Left renal pelvis (tissue), 4 donors: Measurements from ENCODE around the gene OVCA2. TPM values are rescaled to one million over a fixed set of nuclear protein-coding genes. Genes with fewer than 3 reads are reported as not detected.

ENCODE experiments used
- DNase-seq, 4 donors: peaks; one replicate each; pipeline ENCODE4 v3.0.0-alpha.2; 2013; ENCODE audit warnings: low read depth in 4 of 4, low spot score in 3 of 4
- polyA plus RNA-seq, 4 donors: library from polyadenylated mRNA; unstranded; fragments of 120-200 nt; gene quantifications; one replicate each; pipeline ENCODE4 v1.2.1, GENCODE V29; 2013; ENCODE audit not compliant: insufficient read length in 4 of 4

OVCA2 gene
- polyA plus RNA-seq, 4 donors, result 10.1 to 15.1 (median 11.9) TPM

DNA sequence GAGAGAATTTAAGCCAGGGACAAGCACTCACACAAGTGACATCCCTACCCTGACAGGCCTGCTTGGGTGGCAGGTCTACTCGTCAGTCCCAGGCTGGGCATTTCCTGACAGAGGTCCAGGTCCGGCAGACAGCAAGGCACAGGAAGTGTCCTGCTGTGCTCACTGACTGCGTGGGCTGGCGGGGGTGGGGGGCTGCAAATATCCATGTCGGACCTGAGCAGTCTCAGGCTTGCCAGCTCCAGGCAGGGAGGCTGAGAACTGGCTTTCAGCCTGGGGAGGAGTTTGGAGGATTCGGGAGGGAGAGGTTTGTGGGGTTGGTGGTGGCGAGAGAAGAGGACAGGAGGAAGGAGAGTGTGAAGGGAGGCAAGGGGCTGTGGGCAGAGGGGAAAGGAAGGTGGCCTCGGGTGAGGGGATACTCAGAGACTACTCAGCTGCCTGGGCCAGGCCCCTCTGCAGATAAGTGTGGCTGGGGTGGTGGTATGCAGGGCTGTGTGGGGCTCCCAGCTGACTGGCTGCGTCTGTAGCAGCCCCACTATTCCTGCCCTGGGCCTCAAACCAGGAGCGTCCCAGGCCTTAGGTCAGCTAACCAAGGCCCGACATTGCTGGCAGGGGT lies 20.9 kb downstream of the OVCA2 start:
- no peak for DNase-seq

DNA sequence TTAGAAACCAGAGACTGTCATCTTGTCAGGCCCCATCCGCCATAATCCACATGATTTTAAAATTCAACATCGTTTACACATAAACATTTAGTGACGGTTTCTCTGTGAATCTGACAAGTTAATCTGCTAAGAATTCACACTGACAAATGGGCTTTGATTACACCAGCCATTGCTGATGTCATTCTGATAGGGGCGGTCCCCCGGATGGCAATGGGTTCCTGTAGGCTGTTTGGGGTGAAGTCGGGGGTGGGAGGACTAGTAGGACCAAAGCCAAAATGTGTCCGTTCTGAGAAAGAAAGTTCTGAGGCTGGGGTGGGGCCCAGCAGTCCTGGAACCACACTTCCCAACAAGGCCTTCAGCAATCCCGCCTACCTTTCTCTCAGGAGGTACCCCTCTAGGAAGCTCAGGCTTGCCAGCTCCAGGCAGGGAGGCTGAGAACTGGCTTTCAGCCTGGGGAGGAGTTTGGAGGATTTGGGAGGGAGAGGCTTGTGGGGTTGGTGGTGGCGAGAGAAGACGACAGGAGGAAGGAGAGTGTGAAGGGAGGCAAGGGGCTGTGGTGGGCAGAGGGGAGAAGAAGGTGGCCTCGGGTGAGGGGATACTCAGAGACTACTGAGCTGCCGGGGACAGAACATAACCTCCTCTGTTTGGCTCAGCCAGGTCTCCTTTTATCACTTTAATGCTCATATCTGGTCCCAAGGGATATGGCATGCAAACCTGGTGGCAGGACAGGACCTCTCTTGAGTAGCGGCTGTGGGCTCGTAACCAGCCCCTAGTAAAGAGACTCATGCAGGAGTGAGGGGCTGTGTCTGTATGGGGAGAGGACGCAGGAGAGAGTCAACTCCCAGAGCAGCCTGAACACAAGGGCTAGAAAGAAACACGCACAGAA lies 21.7 kb downstream of the OVCA2 start:
- no peak for DNase-seq

DNA sequence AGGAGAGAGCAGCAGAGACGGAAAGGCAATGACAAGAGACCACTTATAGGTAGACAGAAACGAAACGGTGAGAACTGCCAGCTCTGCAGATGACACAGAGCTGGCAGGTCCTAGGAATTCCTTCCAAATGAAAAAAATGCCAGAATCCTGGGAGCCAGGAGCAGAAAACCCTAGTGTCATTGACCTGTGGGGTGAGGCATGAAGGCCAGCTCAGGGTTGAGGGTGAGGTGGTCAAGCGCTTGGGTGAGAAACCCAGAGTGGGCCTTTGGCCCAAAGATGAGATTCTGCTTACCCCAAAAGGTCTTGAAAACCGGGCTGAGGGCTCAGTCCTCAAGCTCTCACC lies 22.3 kb downstream of the OVCA2 start:
- DNase-seq, result no peak

DNA sequence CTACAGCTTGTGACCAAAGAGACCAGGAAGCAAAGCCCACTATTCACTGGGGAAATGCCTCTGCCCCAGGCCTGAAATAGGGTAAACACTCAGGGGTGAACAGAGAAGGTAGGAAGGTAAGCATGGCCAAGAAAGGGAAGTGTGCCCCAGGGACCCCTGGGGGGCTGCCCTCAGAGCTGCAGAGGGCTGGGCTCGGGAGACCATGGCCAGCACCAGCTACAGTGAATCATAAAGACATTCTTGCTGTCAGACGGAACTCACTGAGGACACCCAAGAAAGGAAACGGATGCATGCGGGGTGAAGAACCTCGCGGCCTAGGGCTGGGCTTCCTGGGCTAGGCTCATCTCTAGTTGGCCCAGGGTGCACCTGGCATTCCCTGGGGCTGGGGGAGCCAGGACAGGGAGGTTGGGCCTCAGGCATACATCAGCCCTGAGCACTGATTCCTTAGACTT lies 22.7 kb downstream of the OVCA2 start:
- no peak for DNase-seq

DNA sequence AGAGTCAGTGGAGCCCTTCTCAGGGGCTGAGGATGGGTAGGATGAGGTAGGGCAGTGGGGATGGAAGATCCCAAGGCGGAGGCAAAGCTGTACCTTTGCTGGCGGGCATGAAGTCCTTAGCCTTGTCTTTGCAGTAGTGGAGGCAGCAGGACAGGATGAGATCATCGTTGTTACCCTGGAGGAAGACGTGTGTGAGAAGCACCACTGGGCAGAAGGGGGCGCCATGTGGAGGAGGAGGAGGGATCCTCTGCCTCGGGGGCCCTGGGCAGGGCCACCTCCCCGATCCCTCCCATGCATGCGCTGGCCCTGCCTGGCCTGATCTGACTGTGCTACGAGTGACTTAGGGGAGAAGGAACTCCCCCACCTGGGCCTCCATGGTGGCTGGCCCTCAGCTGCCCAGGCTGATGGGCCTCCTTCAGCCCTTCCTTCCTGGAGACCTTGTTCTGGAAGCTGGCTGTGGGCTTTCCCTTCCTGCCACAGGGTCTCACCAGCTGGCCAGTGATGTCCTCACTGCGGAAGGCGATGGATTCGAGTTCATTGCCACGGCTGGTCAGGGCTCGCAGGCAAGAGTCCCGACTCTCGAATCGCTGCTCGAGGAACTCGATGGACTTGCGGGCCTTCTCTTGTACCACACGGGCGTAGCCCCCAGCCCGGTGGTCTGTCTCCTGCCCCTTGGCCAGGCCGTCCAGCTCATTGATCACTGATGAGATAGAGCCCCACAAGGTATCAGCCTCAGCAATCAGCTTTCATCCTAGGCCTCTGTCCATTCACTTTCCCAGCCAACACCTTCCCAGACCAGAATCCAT lies 23.4 kb downstream of the OVCA2 start:
- no peak for DNase-seq

DNA sequence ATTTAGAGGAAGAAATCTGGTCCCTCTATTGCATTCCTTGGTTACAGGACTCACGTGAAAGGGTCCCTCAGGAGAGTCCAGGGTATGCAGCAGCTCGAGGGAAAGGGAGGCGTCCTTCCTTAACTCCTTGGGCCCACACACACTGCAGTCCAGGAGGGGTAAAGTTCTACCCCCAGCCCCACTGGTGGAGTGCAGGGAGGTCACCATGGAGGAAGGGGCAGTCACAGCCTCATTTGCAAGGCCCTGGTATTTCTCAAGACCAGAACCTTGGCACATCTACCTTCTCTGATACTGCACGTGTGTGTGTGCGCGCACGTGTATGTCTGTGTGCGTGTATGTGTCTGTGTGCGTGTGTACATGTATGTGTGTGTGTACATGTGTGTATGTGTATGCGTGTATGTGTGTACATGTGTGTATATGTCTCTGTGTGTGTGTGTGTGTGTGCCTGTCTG lies 24.2 kb downstream of the OVCA2 start:
- no peak for DNase-seq

DNA sequence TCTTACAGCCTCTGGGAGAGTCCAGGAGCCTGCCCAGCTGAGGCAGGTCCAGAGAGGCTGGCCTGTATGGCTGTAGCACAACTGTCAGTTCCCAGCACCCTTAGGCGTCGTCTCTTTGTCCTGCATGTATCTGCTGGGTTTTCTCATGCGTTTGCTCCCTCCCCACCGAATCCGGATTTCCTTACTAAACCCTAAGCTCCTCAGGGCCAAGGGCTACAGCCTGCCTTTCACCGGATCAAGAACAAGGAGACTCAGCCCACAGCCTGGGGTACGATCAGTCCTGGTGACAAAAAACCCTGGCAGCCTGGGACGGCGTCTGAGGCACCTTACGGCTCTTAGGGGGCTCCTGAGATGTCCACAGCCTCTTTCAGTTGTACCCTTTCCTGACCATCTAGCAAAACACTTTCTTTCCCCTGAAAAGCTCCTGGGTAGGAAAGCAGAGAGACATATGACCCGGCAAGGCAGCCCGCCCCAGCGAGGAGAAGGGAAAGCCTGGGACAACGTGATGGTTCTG lies 25.3 kb downstream of the OVCA2 start:
- DNase-seq, result no peak

DNA sequence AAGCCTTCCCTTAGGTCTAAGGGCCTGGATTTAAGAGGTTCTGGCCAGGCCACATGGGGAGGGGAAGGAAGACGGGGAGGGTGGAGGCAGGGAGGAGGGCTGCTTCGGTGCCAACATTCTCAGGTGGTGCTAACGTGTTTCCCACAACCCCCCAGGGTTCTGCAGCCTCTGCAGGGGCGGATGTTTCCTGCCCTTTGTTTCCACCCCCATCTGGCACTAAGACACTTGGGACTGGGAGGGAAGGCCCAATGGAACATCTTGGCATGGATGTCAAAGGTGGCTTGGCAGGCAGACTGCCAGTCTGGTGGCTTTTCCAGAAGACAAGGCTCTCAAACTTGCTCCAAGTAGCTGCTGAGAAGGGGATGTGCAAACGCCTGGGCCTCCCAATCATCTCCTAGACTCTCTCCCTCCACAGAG lies 25.8 kb downstream of the OVCA2 start:
- DNase-seq, result no peak

DNA sequence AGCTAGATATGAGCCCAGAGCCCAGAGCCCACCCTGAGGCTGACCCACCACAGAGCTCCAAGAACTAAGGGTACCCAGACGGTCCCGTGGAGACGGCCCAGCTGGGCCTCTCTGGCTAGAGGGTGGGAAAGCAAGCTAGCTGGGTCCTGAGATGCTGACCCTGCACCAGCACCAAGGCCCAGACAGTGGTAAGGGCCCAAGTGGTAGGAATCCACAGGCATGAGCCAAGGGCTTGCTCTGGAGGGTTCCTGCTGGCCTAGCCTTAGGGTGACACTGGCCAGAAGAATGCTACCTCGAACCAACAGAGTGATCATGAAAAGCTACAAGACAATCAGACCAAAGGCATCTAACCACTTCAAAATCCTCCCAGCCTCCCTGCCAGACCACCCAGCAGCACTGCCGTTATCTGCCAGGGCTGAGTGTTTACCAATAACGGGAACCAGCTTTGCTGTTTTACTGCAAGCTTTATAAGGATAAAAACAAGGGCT lies 26.3 kb downstream of the OVCA2 start:
- DNase-seq, result no peak

DNA sequence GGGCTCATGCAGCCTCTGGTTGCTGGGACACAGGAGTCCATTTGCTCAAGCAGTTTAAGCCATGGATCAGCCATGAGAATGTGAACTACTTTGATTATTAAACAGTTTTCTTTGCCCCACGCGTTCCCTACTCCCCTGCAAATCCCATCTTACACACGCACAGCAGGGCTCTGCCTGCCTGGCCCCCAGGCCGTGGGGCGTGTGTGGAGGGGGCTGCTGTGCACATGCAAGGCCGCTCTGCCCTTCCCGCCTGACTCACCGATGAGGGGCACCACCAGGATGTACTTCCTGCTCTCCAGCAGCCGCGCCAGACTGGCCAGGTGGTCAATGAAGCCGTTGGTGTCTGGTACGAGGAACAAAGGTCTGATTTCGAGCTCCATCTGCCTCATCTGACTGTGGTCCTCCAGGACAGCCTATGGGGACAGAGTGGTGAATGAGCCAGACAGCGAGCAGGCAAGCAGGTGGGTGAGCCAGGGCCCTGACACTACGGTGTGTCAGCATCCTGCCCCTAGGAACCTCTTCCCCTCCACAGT lies 26.8 kb downstream of the OVCA2 start:
- no peak for DNase-seq

DNA sequence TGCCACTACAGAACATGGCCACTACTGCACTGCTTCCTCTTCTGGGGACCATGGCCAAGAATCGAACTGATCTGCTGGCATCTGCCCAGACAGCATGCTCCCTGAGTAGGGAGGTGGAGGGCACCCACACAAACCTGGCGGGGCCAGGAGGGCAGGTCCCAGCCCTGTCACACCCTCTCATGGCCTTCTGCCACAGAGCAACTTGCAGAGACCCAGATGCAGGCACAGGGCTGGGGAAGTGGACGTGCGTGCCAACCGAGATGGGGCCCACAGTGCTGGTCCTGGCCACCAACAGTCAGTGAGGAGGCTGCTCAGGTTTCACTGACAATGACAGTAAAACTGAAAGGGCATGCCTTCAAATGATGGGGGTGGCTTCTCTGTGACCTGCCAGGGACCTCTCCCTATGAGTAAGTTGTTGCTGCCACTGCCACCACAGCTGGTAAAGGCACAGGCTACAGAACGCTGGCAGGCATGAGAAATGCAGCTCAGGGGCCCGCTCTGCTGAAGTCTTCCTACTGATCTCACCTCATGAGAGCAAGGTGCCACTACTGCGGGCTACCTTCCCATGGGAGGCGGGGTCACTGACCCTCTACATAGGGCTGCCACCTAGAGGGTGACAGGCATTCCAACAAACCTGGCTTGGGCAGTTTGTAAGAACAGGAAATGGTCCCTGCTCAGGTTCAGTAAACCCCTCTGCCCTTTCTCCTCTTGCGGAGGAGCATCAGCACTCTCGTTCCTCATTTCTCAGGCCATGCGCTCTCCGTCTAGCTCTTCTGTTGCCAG lies 28.6 kb downstream of the OVCA2 start:
- DNase-seq, result no peak

DNA sequence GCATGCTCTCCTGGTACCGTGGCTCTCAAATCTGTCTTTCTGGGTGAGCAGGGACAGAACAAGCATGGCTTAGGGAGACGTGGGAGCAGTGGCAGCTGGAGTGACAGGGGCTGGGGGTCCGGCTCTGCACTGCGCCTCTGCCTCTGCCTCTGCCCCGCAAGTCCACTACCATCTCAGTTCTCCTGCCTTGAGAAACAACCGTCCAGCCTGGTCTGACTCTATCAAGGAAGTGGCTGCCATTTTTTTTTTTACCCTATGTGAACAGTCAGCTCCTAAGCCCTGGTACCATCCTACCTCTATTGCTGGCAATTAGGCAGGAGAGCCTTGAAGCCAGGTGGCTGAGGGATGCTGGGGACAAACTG lies 29.2 kb downstream of the OVCA2 start:
- DNase-seq, result no peak

DNA sequence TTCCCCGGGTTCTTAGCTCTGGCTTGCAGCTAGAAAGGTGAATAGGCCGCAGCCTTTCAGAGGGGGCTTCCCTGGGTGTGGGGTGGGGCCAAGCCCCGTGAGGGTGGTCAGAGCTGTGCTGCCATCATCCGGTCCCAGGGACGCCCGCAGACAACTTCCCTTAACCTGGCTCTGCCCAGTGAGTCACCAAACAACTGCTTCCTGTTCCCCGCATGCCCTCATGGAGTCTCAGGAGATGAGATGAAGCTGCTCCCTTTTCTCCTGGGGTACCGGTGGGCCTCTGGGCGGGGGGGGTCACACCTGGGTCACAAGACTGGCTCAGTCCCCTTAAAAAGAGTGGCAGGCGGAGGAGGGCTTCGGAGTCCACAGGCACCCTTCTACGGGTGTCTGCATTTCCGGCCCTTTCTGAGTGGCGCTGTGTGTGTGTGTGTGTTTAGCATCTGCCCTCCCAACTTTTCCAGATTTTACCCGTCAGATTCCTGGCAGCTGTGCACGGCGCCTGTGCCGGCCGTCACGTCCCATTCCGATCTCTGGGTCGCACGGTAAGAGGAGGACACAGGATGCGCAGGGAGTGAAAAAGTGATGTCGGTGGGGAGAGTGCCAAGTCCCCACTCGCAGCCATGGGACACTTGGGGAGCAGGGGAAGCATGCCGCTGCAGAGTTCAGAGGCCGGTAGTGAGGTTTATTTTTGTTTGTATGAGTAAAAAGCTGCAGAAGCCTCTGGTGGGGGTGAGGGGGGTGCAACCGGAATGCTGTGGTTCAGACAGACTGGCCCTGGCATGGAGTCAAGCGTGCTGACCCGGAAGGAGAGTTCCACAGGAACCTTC lies 29.8 kb downstream of the OVCA2 start:
- no peak for DNase-seq

DNA sequence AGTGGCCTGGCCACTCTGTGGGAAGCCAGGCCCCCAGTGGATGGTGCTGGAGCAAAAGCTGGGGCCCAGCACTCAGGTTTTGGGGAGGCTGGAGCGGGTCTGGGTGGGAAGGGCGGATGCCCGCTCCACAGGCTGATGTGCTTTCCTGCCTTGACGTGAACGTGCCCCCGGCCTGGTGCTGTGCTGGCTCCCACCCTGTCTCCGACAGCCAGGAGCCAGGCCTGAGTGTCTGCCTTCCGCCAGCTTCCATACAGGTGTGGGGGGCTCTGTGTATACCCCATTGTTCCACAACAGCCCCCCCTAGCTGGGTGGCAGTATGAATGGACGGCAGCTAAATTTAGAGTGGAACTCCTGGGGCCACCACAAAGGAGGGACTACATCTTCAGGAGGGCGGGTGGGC lies 33.1 kb downstream of the OVCA2 start:
- DNase-seq, result no peak

DNA sequence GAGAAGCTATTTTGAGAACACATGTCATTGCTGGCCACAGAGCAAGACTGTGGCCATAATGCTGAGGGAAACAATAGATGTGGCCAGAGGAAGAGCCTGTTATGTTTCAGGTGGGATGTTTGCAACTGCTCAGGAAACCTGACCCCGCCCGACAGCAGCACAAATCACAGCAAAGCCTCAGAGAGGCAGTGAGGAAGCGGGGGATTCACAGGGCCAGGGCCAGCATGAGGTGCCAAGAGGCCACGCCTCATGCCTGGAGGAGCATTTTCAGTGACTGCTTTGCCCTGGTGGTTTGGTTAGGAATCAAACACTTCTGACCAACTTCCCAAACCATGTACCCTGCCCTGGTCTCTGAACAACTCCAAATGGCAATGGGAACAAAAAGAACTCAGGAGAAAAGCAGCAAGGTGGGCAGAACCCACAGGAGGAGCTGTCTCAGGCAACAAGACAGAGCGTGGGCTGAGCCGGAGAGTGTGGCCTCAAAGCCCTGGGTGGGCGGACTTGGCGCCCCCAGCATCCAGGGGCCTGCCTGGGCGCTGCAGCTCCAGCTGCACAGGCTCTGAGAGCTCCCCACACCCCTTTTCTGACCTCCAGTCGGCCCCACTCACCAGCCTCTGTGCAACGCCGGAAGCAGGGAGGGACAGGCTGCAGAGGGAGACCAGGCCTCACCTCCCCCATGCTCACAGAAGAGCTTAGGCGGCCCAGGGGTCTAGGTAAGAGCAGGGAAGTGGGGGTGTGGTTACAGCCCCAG lies 33.7 kb downstream of the OVCA2 start:
- DNase-seq, result no peak

DNA sequence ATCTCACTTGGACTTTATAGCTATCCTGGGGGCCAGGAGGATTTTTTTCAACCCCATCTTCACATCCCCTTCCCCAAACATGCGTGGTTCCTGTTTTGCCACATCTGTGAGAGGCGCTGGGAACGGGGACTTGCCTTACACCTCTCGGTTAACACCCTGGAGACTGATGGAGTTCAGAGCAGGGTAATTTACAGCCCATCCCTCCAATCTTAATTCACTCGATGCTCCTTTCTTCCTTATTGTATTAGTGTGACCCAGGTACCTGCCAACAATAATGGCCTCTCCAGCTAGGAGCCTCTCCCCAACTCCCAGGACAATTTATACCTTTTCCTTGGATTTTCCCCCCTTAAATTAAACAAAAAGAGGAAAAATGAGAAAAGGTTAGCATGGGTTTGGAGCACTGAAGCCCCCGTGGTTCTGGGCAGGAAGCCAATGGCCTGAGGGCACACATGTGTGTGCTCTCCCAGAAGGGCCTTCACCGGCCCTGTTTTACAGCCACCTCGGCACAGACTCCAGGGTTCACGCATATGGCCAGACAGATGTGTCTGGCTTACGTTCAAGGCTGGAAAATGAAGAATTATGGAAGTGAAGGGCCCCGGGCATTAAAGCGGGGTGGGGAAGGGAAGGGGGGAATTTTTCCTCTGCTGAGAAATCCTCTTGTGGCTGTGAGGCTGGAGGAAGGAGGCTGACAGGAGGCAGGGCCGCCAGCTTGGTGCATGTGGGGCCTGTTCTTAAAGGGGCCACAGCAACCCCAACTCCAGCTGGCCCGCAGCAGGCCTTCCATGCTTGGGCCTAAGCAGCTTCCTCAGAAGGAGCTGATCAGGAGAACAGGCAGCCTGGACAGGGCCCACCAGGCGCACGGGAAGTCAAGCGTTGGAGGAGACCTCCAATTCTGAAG lies 34.5 kb downstream of the OVCA2 start:
- no peak for DNase-seq

DNA sequence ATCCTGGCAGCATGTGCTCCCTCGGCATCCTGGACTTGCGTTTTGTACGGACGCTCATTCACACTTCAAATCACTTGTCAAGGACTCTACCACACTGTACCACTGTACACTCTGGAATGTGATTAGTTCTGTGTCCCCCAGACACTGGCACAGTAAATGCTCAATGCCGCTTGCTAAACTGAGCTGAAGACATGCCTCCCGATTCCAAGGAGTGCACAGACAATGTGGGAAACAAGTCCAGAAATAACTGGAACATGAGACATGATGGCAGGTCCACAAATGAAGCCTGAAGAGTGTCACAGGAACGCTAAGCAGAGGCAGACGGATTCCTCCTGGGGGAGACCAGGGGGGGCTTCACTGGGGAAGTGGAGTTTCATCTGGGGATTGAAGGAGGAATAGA lies 35.2 kb downstream of the OVCA2 start:
- DNase-seq, result no peak
